ENCODE data around the gene SMU1.

DNA sequence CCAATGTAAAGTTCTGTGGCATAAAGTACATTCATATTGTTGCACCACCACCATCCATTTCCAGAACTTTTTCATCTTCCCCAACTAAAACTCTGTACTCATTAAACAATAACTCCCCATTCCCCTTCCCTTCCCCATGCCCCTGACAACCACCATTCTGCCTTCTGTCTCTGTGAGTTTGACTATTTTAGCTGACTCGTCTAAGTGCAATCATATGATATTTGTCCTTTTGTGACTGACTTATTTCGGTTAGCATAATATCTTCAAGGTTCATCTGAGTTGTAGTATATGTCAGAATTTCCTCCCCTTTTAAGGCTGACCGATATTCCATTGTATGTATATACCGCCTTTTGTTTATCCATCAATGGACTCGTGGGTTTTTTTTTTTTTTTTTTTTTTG lies 29.0 kb upstream of the SMU1 start:
- TF ChIP-seq, protein P1, sequence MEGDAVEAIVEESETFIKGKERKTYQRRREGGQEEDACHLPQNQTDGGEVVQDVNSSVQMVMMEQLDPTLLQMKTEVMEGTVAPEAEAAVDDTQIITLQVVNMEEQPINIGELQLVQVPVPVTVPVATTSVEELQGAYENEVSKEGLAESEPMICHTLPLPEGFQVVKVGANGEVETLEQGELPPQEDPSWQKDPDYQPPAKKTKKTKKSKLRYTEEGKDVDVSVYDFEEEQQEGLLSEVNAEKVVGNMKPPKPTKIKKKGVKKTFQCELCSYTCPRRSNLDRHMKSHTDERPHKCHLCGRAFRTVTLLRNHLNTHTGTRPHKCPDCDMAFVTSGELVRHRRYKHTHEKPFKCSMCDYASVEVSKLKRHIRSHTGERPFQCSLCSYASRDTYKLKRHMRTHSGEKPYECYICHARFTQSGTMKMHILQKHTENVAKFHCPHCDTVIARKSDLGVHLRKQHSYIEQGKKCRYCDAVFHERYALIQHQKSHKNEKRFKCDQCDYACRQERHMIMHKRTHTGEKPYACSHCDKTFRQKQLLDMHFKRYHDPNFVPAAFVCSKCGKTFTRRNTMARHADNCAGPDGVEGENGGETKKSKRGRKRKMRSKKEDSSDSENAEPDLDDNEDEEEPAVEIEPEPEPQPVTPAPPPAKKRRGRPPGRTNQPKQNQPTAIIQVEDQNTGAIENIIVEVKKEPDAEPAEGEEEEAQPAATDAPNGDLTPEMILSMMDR (IDR thresholded peaks at IDR 0.05): no peak
- no peak for TF ChIP-seq EP300 (IDR thresholded peaks at IDR 0.05)
- TF ChIP-seq POLR2AphosphoS5 (IDR thresholded peaks at IDR 0.05): no peak
- TF ChIP-seq POLR2A (IDR thresholded peaks at IDR 0.05): no peak

Measured in gastroesophageal sphincter (tissue), 3 donors.